Measurements from ENCODE around the gene FAM174C. TPM values are rescaled to one million over a fixed set of nuclear protein-coding genes. Genes with fewer than 3 reads are reported as not detected.

The FAM174C gene
- total and polyA plus RNA-seq, 2 of the 8 experiments (the other 6 are each of a cell fraction or from before 2014, with no cell fraction given): 44.5 to 125 TPM

DNA sequence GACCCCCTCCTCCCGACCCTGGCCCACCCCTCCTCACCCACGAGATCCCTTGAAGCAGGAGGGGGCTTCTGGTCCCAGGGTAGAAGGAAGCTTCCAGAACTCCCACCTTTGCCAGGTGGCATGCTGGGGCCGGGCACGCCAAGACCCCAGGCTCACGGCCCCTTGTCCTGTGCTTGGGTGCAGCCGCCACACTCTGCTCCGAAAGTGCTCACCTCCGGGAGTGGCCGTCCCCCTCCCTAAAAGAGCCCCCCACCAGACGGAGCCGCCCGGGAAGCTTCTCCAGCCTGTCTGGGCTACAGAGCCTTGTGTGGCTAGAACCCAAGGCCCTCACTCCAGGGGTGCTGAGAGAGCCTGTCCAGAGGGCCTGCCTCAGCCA lies 8.6 kb downstream of the FAM174C start (continued):
- no peak for TF ChIP-seq EP300 (IDR thresholded peaks at IDR 0.05; ENCODE audit: borderline replicate concordance in 1 of 2, low read depth in 2 of 2, low read length in 2 of 2)
- no peak for TF ChIP-seq SP2 (IDR thresholded peaks at IDR 0.05; ENCODE audit: low read length)
- no peak for TF ChIP-seq GABPA (IDR thresholded peaks at IDR 0.05; ENCODE audit: borderline replicate concordance, insufficient read depth, low read length)
- no peak for TF ChIP-seq PHF8 (conservative IDR thresholded peaks at IDR 0.05; ENCODE audit: low read depth, low read length)
- TF ChIP-seq KDM1A (IDR thresholded peaks at IDR 0.05; ENCODE audit: borderline replicate concordance, low read length): no peak
- TF ChIP-seq SUZ12 (IDR thresholded peaks at IDR 0.05; ENCODE audit: low read length): no peak
- TF ChIP-seq JUND (IDR thresholded peaks at IDR 0.05; ENCODE audit: low read length): no peak

Data from H1 (cell line).